Cerebellar nuclear complex (tissue), 1 donor: ENCODE measurements around the gene CD300C.
"Not testable (repeated sequence)": the region's sequence is repeated elsewhere in the genome, so short reads cannot be mapped to it uniquely, and the experiment has no call there.

Experiments
- DNase-seq, 2 experiments: peaks; one replicate each; lab custom pipeline; 2025; lab: John Stamatoyannopoulos, UW

Gene CD300C

GRCh38 chr17:74531231-74531761, 14.6 kb downstream of the CD300C start, which contains the start of gene CD300LB:
Gene CD300LB, minus strand, starts transcription at chr17:74531475. Its CDS starts 125 bp downstream, at chr17:74531350.
- DNase-seq: no peak

- DNase-seq: no peak
Measured at GRCh38 chr17:74530831-74531150, 15.1 kb downstream of the CD300C start.

GRCh38 chr17:74529243-74529642, 16.7 kb downstream of the CD300C start:
- DNase-seq: no peak

- no peak for DNase-seq
Measured at GRCh38 chr17:74528491-74529199, 17.3 kb downstream of the CD300C start.

- no peak for DNase-seq
Measured at GRCh38 chr17:74527756-74528155, 18.2 kb downstream of the CD300C start.

- no peak for DNase-seq
Measured at GRCh38 chr17:74527081-74527480, 18.8 kb downstream of the CD300C start.

- no peak for DNase-seq
Measured at GRCh38 chr17:74526681-74527080, 19.2 kb downstream of the CD300C start.

- DNase-seq: no peak
Measured at GRCh38 chr17:74525781-74526288, 20.1 kb downstream of the CD300C start.

- no peak for DNase-seq
Measured at GRCh38 chr17:74525465-74525725, 20.5 kb downstream of the CD300C start.

GRCh38 chr17:74524653-74525464, 21.1 kb downstream of the CD300C start:
- no peak for DNase-seq

GRCh38 chr17:74523308-74523707, 22.6 kb downstream of the CD300C start:
- no peak for DNase-seq

- no peak for DNase-seq
Measured at GRCh38 chr17:74522381-74523105, 23.4 kb downstream of the CD300C start.

- DNase-seq: no peak
Measured at GRCh38 chr17:74521701-74522201, 24.2 kb downstream of the CD300C start.

- DNase-seq: no peak
Measured at GRCh38 chr17:74520790-74521480, 25.0 kb downstream of the CD300C start.

- no peak for DNase-seq
Measured at GRCh38 chr17:74520016-74520434, 25.9 kb downstream of the CD300C start.

GRCh38 chr17:74518413-74518981, 27.4 kb downstream of the CD300C start:
- DNase-seq: not testable (repeated sequence)

- no peak for DNase-seq
Measured at GRCh38 chr17:74516561-74517328, 29.2 kb downstream of the CD300C start.

GRCh38 chr17:74515941-74516340, 30.0 kb downstream of the CD300C start:
- DNase-seq: no peak

GRCh38 chr17:74514632-74515334, 31.1 kb downstream of the CD300C start:
- DNase-seq: no peak
